Measurements from ENCODE around the gene FAR2.

FAR2 gene

GRCh38 chr12:29223956-29224543 lies 75.0 kb downstream of the FAR2 start:
- TF ChIP-seq EZH2phosphoT487 (conservative IDR thresholded peaks at IDR 0.05; ENCODE audit: low read length) (no peak), CTCF (IDR thresholded peaks at IDR 0.05; ENCODE audit: insufficient read depth, low read length, poor library complexity, severe bottlenecking) (no peak)
- no peaks in the 10 kb centered on the region for H3F3A ChIP-seq (ENCODE audit: insufficient read depth)
- no peak overlapping the region for H3K9ac ChIP-seq (ENCODE audit: low read length)
- H3K36me3 ChIP-seq (ENCODE audit: low read length), result no peaks in the 10 kb centered on the region
- no peaks in the 10 kb centered on the region for H3K79me2 ChIP-seq (ENCODE audit: insufficient read depth, low read length)
- no peaks in the 10 kb centered on the region for H4K20me1 ChIP-seq (ENCODE audit: low read depth, low read length)
- H3K4me2 ChIP-seq (ENCODE audit: low read depth, low read length, poor library complexity, severe bottlenecking), result no peak overlapping the region
- no peak overlapping the region for H3K27ac ChIP-seq (ENCODE audit: low read depth, low read length)
- no peak overlapping the region for H3K4me3 ChIP-seq (ENCODE audit: insufficient read depth, low read length, poor library complexity, severe bottlenecking)
- no peaks in the 10 kb centered on the region for H3K9me2 ChIP-seq (replicated peaks; ENCODE audit: insufficient read depth, low read length)
- no peak overlapping the region for H2AFZ ChIP-seq (ENCODE audit: low read depth, low read length, severe bottlenecking)
- no peaks in the 10 kb centered on the region for H3K9me3 ChIP-seq (ENCODE audit: insufficient read depth, low read length)
- H3K27me3 ChIP-seq (ENCODE audit: low read length), result no peaks in the 10 kb centered on the region

GRCh38 chr12:29224572-29224971 lies 75.5 kb downstream of the FAR2 start:
- H3K36me3 ChIP-seq (ENCODE audit: low read length), result no peaks in the 10 kb centered on the region
- no peak overlapping the region for H3K27ac ChIP-seq (ENCODE audit: low read depth, low read length)
- no peaks in the 10 kb centered on the region for H3K9me3 ChIP-seq (ENCODE audit: insufficient read depth, low read length)
- no peak overlapping the region for H3K4me2 ChIP-seq (ENCODE audit: low read depth, low read length, poor library complexity, severe bottlenecking)
- H2AFZ ChIP-seq (ENCODE audit: low read depth, low read length, severe bottlenecking), result no peak overlapping the region
- H3K4me3 ChIP-seq (ENCODE audit: insufficient read depth, low read length, poor library complexity, severe bottlenecking), result no peak overlapping the region
- no peaks in the 10 kb centered on the region for H3K9me2 ChIP-seq (replicated peaks; ENCODE audit: insufficient read depth, low read length)
- no peaks in the 10 kb centered on the region for H3K27me3 ChIP-seq (ENCODE audit: low read length)
- H3K9ac ChIP-seq (ENCODE audit: low read length), result no peak overlapping the region
- TF ChIP-seq CTCF (IDR thresholded peaks at IDR 0.05; ENCODE audit: insufficient read depth, low read length, poor library complexity, severe bottlenecking) (no peak), EZH2phosphoT487 (conservative IDR thresholded peaks at IDR 0.05; ENCODE audit: low read length) (no peak)
- H4K20me1 ChIP-seq (ENCODE audit: low read depth, low read length), result no peaks in the 10 kb centered on the region
- H3F3A ChIP-seq (ENCODE audit: insufficient read depth), result no peaks in the 10 kb centered on the region
- H3K79me2 ChIP-seq (ENCODE audit: insufficient read depth, low read length), result no peaks in the 10 kb centered on the region

- H3K9ac ChIP-seq (ENCODE audit: low read length), result no peak overlapping the region
- no peaks in the 10 kb centered on the region for H3F3A ChIP-seq (ENCODE audit: insufficient read depth)
- no peaks in the 10 kb centered on the region for H3K36me3 ChIP-seq (ENCODE audit: low read length)
- H3K4me3 ChIP-seq (ENCODE audit: insufficient read depth, low read length, poor library complexity, severe bottlenecking), result no peak overlapping the region
- H3K27me3 ChIP-seq (ENCODE audit: low read length), result no peaks in the 10 kb centered on the region
- H2AFZ ChIP-seq (ENCODE audit: low read depth, low read length, severe bottlenecking), result no peak overlapping the region
- H3K27ac ChIP-seq (ENCODE audit: low read depth, low read length), result no peak overlapping the region
- H3K9me3 ChIP-seq (ENCODE audit: insufficient read depth, low read length), result no peaks in the 10 kb centered on the region
- no peaks in the 10 kb centered on the region for H4K20me1 ChIP-seq (ENCODE audit: low read depth, low read length)
- H3K4me2 ChIP-seq (ENCODE audit: low read depth, low read length, poor library complexity, severe bottlenecking), result no peak overlapping the region
- H3K9me2 ChIP-seq (replicated peaks; ENCODE audit: insufficient read depth, low read length), result no peaks in the 10 kb centered on the region
- no peaks in the 10 kb centered on the region for H3K79me2 ChIP-seq (ENCODE audit: insufficient read depth, low read length)
- TF ChIP-seq CTCF (IDR thresholded peaks at IDR 0.05; ENCODE audit: insufficient read depth, low read length, poor library complexity, severe bottlenecking) (no peak), EZH2phosphoT487 (conservative IDR thresholded peaks at IDR 0.05; ENCODE audit: low read length) (no peak)
Observed at GRCh38 chr12:29225834-29226233, 76.8 kb downstream of the FAR2 start.

Data from SU-DHL-6 (cell line).